Heart left ventricle (tissue), 16 donors: ENCODE measurements around the gene AKIRIN1. TPM values are rescaled to one million over a fixed set of nuclear protein-coding genes. Genes with fewer than 3 reads are reported as not detected.

ENCODE experiments used
- ATAC-seq, 4 donors: fragments of 200-7000 bp; cut with Tn5 transposase; one replicate each; pipeline ENCODE4 v1.9.1; 2020 to 2022; ENCODE audit warnings: moderate library complexity in 4 of 4, mild to moderate bottlenecking in 3 of 4, moderate number of reproducible peaks in 1 of 4
- DNase-seq, 5 donors: peaks; one replicate each; pipeline ENCODE4 v3.0.0-alpha.2; 2020
- H3K27ac ChIP-seq, 12 donors: fragments of 200-600 bp; sonication (generic) in 4 of 12; one replicate each; pipeline versions ENCODE4 v1.5.0 to v1.8.0; 2016 to 2022; ENCODE audit warnings: mild to moderate bottlenecking in 2 of 12
- H3K27me3 ChIP-seq, 9 donors: fragments of 200-600 bp; sonication (generic) in 2 of 9; one replicate each; pipeline versions ENCODE4 v1.5.1 to v1.8.0; 2016 to 2022; ENCODE audit warnings: mild to moderate bottlenecking in 3 of 9
- H3K36me3 ChIP-seq, 9 donors: fragments of 200-600 bp; sonication (generic) in 2 of 9; one replicate each; pipeline versions ENCODE4 v1.5.0 to v1.8.0; 2018 to 2022; ENCODE audit warnings: mild to moderate bottlenecking in 2 of 9
- H3K4me1 ChIP-seq, 12 donors: fragments of 200-600 bp; sonication (generic) in 4 of 12; one replicate each; pipeline versions ENCODE4 v1.5.0 to v1.8.0; 2016 to 2022; ENCODE audit warnings: mild to moderate bottlenecking in 3 of 12
- H3K4me3 ChIP-seq, 12 donors: fragments of 200-600 bp; sonication (generic) in 4 of 12; one replicate each; pipeline versions ENCODE4 v1.5.0 to v1.8.0; 2017 to 2022; ENCODE audit warnings: mild to moderate bottlenecking in 9 of 12, moderate library complexity in 4 of 12
- H3K9me3 ChIP-seq, 12 donors: fragments of 200-600 bp; sonication (generic) in 4 of 12; one replicate each; pipeline versions ENCODE4 v1.5.0 to v1.8.0; 2016 to 2022; ENCODE audit warnings: mild to moderate bottlenecking in 1 of 12
- CTCF ChIP-seq, 12 donors: fragments of 200-600 bp; sonication (generic) in 4 of 12; IDR thresholded peaks; one replicate each; pipeline versions ENCODE4 v1.5.0 to v1.8.0; 2018 to 2022; ENCODE audit warnings: antibody characterized with exemption in 12 of 12, mild to moderate bottlenecking in 5 of 12
- POLR2A ChIP-seq, 2 donors: fragments of 450-650 bp; IDR thresholded peaks; one replicate each; pipeline ENCODE4 v1.6.1; 2017; ENCODE audit warnings: antibody characterized with exemption in 2 of 2, mild to moderate bottlenecking in 2 of 2, moderate library complexity in 2 of 2
- WGBS, 4 donors: extraction: QIAGEN DNeasy Blood & Tissue Kit in 2 of 4; methylation state at CpG; one replicate each; pipeline versions ENCODE4 v1.1.5 to v1.1.7; 2013 to 2018; 5-methylcytosine and 5-hydroxymethylcytosine counted together
- intact Hi-C, 10 donors: fragments of 100-400 bp; cut with DNase I; formaldehyde crosslinking; loops; one replicate each; pipeline versions ENCODE4 v1.11.1 to v1.14.2; 2022
- polyA plus RNA-seq, 2 donors: library from polyadenylated mRNA; stranded (reverse); fragments of 200-250 nt; gene quantifications; one replicate each; pipeline ENCODE4 v1.2.3, GENCODE V29; 2013
- total RNA-seq, 9 donors: library from RNA; depleted of rRNA in 2 of 9; stranded (reverse); fragments of >200 nt in 2 of 9; fragmentation: NEBNext Ultra II Directional in 3 of 9; extraction: Animal tissue kit (Norgen Biotek cat#: 25700) in 3 of 9; gene quantifications; one replicate each; pipeline versions ENCODE4 v1.1.0 to v1.2.4, GENCODE V29; 2016 to 2023
- donor health status: ischemic (EF 13 %, LVEDD 7.1; RV severe dilation, severe dysfunction).
- donor health status: healthy with polysubstance abuse.
- donor health status: DM: no; HTN: yes; CAD: no.
- donor health status: DM: no; HTN: no; CAD: no.
- donor health status: ischemic (EF 25% LVEDD 6.9; RV normal size, moderate dysfunction).
- donor health status: ischemic (EF 25% LVEDD 5.7; RV mildly dilated, moderate dysfunction).
- donor health status: healthy.
- donor health status: DM: yes; HTN: yes; CAD: no.
- donor health status: ischemic (EF 35%, LVEDD 5.7; RV mildly dilated, moderate dysfunction).
- donor health status: nonischemic (EF 11% LVEDD 7.7; RV severe dilation, severe dysfunction).
- donor health status: DM: yes; HTN: yes; CAD: no.
- donor health status: PGD.
- donor health status: ischemic (EF 29% LVEDD 5.4; RV normal size, mild dysfunction).
- donor health status: nonischemic (EF 23%, LVEDD 6.1; RV moderate dilation, normal function).

The AKIRIN1 gene
- total and polyA plus RNA-seq, 11 donors, result 15.8 to 68.1 (median 55.9) TPM

- ATAC-seq (no peak), DNase-seq (no peak)
- Histone ChIP-seq H3K4me3 (no peak overlapping the region), H3K4me1 (peaks cover 0 to 7% (median 6%) of the 10 kb centered on the region in 12 donors), H3K36me3 (no peaks in the 10 kb centered on the region), H3K27me3 (no peaks in the 10 kb centered on the region), H3K27ac (no peak overlapping the region), H3K9me3 (no peaks in the 10 kb centered on the region)
- 73 to 77% (median 76%) methylated on average over 1 of the region's 1 CpG for WGBS, 4 donors
- TF ChIP-seq CTCF (IDR thresholded peaks at IDR 0.05), result no peak
- TF ChIP-seq POLR2A (IDR thresholded peaks at IDR 0.05), result no peak
- intact Hi-C loops, result no loop called here
These were observed 30.4 kb downstream of the AKIRIN1 start for GRCh38 chr1:39021426-39021825.

DNA sequence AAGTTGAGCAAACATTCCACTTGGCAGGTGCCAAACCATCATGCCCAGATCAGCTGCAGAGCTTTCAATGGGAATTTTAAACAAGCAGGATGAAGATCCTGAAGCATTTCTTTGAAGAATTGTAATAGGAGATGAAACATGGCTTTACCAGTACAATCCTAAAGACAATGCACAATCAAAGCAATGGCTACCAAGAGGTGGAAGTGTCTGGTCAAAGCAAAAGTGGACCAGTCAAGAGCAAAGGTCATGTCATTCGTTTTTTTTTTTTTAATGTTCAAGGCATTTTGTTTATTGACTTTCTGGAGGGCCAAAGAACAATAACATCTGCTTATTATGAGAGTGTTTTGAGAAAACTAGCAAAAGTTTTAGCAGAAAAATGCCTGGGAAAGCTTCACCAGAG, 32.1 kb downstream of the AKIRIN1 start:
- 47 to 68% (median 59%) methylated on average over 1 of the region's 1 CpG for WGBS, 4 donors
- intact Hi-C loops, result no loop called here
- H3K27me3 ChIP-seq, result no peaks in the 10 kb centered on the region
- DNase-seq, result no peak
- ATAC-seq, result no peak
- no peak overlapping the region for H3K4me3 ChIP-seq
- TF ChIP-seq POLR2A (IDR thresholded peaks at IDR 0.05) (no peak), CTCF (IDR thresholded peaks at IDR 0.05) (no peak)
- H3K36me3 ChIP-seq, result peaks cover 0 to under 1% (median 0%) of the 10 kb centered on the region in 9 donors
- peaks cover 0 to 14% (median 10%) of the 10 kb centered on the region in 12 donors for H3K4me1 ChIP-seq
- no peaks in the 10 kb centered on the region for H3K9me3 ChIP-seq
- no peak overlapping the region for H3K27ac ChIP-seq

DNA sequence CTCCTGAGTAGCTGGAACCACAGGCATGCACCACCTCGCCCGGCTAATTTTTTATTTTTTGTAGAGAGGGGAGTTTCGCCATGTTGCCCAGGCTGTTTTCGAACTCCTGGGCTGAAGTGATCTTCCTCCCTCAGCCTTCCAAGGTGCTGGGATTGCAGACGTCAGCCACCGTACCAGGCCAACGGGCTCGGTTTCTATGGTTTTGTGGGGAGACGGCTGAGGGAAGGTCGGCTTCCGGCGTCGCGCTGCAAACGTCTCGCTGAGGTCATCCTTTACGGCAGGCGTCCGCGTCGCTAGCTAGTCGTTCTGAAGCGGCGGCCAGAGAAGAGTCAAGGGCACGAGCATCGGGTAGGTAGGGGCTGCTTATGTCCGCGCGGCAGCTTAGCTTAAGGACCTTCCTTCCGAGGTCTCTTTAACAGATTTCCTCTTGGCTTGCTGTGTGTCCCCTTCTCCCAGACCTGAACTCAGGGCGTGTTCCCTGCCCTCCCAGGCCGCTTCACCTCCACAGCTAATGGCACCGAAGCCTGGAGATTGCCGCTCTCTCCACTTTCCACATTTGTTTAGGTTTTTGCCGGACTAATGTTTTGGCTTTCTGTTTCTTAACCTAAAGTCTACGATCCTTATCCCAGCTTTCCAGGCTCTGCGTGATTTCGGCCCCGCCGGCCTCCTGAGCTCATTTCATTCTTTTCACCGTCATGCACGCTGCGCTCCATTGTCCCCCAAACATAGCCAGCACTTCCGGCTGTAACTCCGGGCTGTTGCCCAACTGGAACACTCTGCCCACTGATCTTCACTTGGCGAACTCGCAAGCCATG, 35.2 kb downstream of the AKIRIN1 start, which contains the start of gene NDUFS5:
Gene NDUFS5 (plus strand): TSS at position 300 of the 815 bp plus-strand sequence. CDS start 2,375 bp downstream, outside the sequence.
- TF ChIP-seq CTCF (IDR thresholded peaks at IDR 0.05), result no peak
- peak; percentile 79 to 89 for TF ChIP-seq POLR2A (IDR thresholded peaks at IDR 0.05)
- Histone ChIP-seq H3K9me3 (no peaks in the 10 kb centered on the region), H3K36me3 (peaks cover 0 to 32% (median 27%) of the 10 kb centered on the region in 9 donors), H3K27ac (peak within 1 kb of the TSS; percentile 82 to 99 (median 94)), H3K27me3 (no peaks in the 10 kb centered on the region), H3K4me3 (peak within 1 kb of the TSS; percentile 50 to 87 (median 80)), H3K4me1 (peaks cover 0 to 25% (median 10%) of the 10 kb centered on the region in 12 donors)
- 0 to 1% (median 0%) methylated on average over 41 to 47 of the region's 47 CpGs for WGBS, 4 donors
- intact Hi-C loops, result loop anchor here in 6 of 10 donors (1.0 to 5.0 kb wide), 4 partner anchors 34 to 167 kb away; partner anchors contain the start of genes AKIRIN1 (in 5 of the 6) and RRAGC (in 1 of the 6)
- DNase-seq (peak; percentile 89 to 95 (median 93)), ATAC-seq (peak; percentile 95 to 96 (median 96))

DNA sequence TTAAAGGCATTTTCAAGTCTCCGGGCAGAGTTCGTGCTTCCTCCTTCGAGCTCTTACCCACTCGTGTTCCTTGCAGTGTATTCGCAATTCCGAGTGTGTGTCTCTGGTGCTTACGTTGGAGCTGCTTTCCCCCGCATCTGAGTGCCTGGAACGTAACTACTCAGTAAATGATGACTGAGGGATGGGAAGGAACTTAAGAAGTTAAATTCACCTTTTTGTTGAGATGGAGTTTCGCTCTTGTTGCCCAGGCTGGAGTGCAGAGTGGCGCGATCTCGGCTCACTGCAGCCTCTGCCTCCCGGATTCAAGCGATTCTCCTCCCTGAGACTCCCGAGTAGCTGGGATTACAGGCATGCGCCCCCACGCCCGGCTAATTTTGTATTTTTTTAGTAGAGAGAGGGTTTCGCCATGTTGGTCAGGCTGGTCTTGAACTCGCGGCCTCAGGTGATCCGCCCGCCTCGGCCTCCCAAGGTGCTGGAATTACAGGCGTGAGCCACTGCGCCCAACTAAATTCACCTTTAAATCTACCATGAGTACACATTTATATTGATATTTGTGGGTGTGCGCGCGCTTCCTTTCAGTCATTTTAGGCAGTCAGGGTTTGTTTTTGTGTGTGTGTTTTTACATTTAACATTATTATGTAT, 35.9 kb downstream of the AKIRIN1 start:
- intact Hi-C loops, result loop anchor here in 6 of 10 donors (1.0 to 5.0 kb wide), 4 partner anchors 35 to 168 kb away; partner anchors contain the start of genes AKIRIN1 (in 5 of the 6) and RRAGC (in 1 of the 6)
- WGBS, 4 donors, result 28 to 41% (median 34%) methylated on average over 29 to 30 of the region's 30 CpGs
- no peak for TF ChIP-seq POLR2A (IDR thresholded peaks at IDR 0.05)
- TF ChIP-seq CTCF (IDR thresholded peaks at IDR 0.05), result no peak
- ATAC-seq (no peak), DNase-seq (no peak)
- Histone ChIP-seq H3K27ac (peak overlapping the region; percentile 82 to 99 (median 94)), H3K36me3 (peaks cover 0 to 39% (median 35%) of the 10 kb centered on the region in 9 donors), H3K4me3 (peak overlapping the region; percentile 50 to 87 (median 80)), H3K9me3 (no peaks in the 10 kb centered on the region), H3K27me3 (no peaks in the 10 kb centered on the region), H3K4me1 (peaks cover 0 to 25% (median 12%) of the 10 kb centered on the region in 12 donors)
